Measurements from ENCODE around the gene RAB7B. TPM values are rescaled to one million over a fixed set of nuclear protein-coding genes. Genes with fewer than 3 reads are reported as not detected.
"Not testable (repeated sequence)": the region's sequence is repeated elsewhere in the genome, so short reads cannot be mapped to it uniquely, and the experiment has no call there.

RAB7B gene
- total RNA-seq, 1 experiment from 2014 or later = not detected

DNA sequence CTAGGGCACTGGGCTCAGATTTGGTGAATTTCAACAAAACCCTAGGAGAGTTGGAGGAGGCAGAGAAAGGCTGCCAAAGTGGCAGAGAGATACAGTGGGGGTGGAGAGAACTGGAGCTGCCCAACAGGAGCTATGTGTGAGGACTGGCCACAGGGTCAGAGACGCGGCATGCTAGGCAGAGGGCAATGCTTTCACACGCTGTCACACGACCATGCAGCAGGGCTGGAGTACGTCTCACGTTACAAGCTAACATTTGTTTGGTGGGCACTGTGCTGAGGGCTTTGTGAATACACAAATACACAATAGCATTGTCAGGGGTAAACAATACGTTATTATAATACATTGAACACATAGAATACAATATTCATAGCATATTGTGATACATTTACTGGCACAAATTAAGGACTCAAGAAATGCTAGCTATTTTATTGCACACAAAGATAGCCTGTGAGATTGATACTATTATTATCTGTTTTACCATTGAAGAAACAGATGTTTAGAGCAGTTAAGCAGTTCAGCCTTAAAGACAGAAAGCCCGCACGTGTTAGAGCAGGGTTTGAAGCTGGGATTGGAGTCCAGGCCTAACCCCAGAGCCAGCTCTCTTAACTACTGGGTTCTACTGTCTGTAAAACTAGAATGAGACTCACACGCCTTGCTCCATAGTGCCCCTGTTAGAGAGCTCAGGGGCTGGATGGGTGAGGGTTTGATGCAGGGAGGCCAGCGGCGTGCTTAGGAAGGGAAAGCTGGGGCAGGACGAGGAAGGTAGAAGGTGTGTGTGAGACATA lies 4.5 kb downstream of the RAB7B start (continued):
- TF ChIP-seq, protein P1, sequence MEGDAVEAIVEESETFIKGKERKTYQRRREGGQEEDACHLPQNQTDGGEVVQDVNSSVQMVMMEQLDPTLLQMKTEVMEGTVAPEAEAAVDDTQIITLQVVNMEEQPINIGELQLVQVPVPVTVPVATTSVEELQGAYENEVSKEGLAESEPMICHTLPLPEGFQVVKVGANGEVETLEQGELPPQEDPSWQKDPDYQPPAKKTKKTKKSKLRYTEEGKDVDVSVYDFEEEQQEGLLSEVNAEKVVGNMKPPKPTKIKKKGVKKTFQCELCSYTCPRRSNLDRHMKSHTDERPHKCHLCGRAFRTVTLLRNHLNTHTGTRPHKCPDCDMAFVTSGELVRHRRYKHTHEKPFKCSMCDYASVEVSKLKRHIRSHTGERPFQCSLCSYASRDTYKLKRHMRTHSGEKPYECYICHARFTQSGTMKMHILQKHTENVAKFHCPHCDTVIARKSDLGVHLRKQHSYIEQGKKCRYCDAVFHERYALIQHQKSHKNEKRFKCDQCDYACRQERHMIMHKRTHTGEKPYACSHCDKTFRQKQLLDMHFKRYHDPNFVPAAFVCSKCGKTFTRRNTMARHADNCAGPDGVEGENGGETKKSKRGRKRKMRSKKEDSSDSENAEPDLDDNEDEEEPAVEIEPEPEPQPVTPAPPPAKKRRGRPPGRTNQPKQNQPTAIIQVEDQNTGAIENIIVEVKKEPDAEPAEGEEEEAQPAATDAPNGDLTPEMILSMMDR (IDR thresholded peaks at IDR 0.05) = no peak
- TF ChIP-seq, protein P2, sequence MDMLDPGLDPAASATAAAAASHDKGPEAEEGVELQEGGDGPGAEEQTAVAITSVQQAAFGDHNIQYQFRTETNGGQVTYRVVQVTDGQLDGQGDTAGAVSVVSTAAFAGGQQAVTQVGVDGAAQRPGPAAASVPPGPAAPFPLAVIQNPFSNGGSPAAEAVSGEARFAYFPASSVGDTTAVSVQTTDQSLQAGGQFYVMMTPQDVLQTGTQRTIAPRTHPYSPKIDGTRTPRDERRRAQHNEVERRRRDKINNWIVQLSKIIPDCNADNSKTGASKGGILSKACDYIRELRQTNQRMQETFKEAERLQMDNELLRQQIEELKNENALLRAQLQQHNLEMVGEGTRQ (CRISPR knock-in tag; IDR thresholded peaks at IDR 0.05) = no peak
- TF ChIP-seq, protein P3, sequence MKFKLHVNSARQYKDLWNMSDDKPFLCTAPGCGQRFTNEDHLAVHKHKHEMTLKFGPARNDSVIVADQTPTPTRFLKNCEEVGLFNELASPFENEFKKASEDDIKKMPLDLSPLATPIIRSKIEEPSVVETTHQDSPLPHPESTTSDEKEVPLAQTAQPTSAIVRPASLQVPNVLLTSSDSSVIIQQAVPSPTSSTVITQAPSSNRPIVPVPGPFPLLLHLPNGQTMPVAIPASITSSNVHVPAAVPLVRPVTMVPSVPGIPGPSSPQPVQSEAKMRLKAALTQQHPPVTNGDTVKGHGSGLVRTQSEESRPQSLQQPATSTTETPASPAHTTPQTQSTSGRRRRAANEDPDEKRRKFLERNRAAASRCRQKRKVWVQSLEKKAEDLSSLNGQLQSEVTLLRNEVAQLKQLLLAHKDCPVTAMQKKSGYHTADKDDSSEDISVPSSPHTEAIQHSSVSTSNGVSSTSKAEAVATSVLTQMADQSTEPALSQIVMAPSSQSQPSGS (CRISPR knock-in tag; IDR thresholded peaks at IDR 0.05; ENCODE audit: borderline replicate concordance, low read depth) = no peak
- TF ChIP-seq KAT7 (CRISPR knock-in tag; IDR thresholded peaks at IDR 0.05; ENCODE audit: borderline replicate concordance) (no peak), GABPB1 (CRISPR knock-in tag; IDR thresholded peaks at IDR 0.05) (no peak), FOXK1 (CRISPR knock-in tag; IDR thresholded peaks at IDR 0.05) (no peak), ZNF671 (CRISPR knock-in tag; IDR thresholded peaks at IDR 0.05) (no peak)

DNA sequence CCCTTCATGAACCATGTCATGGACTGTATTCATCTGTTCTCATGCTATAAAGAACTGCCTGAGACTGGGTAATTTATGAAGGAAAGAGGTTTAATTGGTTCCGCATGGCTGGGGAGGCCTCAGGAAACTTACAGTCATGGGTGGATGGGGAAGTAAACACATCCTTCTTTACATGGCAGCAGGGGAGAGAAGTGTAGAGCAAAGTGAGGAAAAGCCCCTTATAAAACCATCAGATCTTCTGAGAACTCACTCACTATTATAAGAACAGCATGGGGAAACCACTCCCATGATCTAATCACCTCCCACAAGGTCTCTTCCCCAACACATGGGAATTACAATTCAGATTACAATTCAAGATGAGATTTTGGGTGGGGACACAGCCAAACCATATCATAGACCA lies 6.6 kb downstream of the RAB7B start:
- DNase-seq (ENCODE audit: low spot score); POLR2A ChIA-PET; H3K36me3 Mint-ChIP-seq; ATAC-seq; H3K27ac Mint-ChIP-seq; H3K9me3 Mint-ChIP-seq; H3K4me3 Mint-ChIP-seq: not testable (repeated sequence)
- peaks cover 40% of the 10 kb centered on the region for H3K27me3 Mint-ChIP-seq (ENCODE audit: low read depth)
- CTCF ChIA-PET = interaction anchor here (1.1 to 3.6 kb wide), 2 partner anchors 20 to 34 kb away, joined by 3 to 23 read pairs; no protein-coding TSS in a partner anchor
- H3K4me1 Mint-ChIP-seq = peaks cover 28% of the 10 kb centered on the region

DNA sequence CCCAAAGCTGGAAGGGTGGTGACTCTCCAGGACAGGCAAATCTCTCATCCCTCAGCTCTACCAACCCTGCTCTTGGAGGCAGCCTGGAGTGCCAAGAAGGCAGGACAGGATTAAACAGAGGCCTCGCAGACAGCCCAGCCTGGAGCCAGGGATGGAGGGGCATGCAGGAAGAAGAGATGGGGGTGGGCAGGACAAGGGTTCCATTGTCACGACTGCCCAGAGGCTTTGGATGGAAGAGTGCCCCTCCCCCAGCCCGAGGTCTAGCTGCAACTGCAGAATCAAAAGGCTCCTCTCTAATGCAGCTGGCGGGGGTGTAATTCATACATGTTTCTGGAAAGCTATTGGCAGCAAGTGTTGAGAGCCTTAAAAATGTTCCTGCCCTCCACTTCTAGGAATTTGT lies 8.8 kb downstream of the RAB7B start:
- H3K27ac Mint-ChIP-seq = no peak overlapping the region
- H3K4me1 Mint-ChIP-seq = peaks cover 28% of the 10 kb centered on the region
- TF ChIP-seq GTF2I (CRISPR knock-in tag; conservative IDR thresholded peaks at IDR 0.05) (no peak), ZNF671 (CRISPR knock-in tag; IDR thresholded peaks at IDR 0.05) (no peak), ZNF317 (CRISPR knock-in tag; IDR thresholded peaks at IDR 0.05; ENCODE audit: borderline replicate concordance, low read depth) (no peak), CBFB (CRISPR knock-in tag; IDR thresholded peaks at IDR 0.05; ENCODE audit: low read depth) (no peak)
- TF ChIP-seq, protein P4, sequence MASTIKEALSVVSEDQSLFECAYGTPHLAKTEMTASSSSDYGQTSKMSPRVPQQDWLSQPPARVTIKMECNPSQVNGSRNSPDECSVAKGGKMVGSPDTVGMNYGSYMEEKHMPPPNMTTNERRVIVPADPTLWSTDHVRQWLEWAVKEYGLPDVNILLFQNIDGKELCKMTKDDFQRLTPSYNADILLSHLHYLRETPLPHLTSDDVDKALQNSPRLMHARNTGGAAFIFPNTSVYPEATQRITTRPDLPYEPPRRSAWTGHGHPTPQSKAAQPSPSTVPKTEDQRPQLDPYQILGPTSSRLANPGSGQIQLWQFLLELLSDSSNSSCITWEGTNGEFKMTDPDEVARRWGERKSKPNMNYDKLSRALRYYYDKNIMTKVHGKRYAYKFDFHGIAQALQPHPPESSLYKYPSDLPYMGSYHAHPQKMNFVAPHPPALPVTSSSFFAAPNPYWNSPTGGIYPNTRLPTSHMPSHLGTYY (CRISPR knock-in tag; IDR thresholded peaks at IDR 0.05) = no peak
- TF ChIP-seq, protein P5, sequence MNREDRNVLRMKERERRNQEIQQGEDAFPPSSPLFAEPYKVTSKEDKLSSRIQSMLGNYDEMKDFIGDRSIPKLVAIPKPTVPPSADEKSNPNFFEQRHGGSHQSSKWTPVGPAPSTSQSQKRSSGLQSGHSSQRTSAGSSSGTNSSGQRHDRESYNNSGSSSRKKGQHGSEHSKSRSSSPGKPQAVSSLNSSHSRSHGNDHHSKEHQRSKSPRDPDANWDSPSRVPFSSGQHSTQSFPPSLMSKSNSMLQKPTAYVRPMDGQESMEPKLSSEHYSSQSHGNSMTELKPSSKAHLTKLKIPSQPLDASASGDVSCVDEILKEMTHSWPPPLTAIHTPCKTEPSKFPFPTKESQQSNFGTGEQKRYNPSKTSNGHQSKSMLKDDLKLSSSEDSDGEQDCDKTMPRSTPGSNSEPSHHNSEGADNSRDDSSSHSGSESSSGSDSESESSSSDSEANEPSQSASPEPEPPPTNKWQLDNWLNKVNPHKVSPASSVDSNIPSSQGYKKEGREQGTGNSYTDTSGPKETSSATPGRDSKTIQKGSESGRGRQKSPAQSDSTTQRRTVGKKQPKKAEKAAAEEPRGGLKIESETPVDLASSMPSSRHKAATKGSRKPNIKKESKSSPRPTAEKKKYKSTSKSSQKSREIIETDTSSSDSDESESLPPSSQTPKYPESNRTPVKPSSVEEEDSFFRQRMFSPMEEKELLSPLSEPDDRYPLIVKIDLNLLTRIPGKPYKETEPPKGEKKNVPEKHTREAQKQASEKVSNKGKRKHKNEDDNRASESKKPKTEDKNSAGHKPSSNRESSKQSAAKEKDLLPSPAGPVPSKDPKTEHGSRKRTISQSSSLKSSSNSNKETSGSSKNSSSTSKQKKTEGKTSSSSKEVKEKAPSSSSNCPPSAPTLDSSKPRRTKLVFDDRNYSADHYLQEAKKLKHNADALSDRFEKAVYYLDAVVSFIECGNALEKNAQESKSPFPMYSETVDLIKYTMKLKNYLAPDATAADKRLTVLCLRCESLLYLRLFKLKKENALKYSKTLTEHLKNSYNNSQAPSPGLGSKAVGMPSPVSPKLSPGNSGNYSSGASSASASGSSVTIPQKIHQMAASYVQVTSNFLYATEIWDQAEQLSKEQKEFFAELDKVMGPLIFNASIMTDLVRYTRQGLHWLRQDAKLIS (CRISPR knock-in tag; IDR thresholded peaks at IDR 0.05; ENCODE audit: borderline replicate concordance) = no peak
- TF ChIP-seq, protein P6, sequence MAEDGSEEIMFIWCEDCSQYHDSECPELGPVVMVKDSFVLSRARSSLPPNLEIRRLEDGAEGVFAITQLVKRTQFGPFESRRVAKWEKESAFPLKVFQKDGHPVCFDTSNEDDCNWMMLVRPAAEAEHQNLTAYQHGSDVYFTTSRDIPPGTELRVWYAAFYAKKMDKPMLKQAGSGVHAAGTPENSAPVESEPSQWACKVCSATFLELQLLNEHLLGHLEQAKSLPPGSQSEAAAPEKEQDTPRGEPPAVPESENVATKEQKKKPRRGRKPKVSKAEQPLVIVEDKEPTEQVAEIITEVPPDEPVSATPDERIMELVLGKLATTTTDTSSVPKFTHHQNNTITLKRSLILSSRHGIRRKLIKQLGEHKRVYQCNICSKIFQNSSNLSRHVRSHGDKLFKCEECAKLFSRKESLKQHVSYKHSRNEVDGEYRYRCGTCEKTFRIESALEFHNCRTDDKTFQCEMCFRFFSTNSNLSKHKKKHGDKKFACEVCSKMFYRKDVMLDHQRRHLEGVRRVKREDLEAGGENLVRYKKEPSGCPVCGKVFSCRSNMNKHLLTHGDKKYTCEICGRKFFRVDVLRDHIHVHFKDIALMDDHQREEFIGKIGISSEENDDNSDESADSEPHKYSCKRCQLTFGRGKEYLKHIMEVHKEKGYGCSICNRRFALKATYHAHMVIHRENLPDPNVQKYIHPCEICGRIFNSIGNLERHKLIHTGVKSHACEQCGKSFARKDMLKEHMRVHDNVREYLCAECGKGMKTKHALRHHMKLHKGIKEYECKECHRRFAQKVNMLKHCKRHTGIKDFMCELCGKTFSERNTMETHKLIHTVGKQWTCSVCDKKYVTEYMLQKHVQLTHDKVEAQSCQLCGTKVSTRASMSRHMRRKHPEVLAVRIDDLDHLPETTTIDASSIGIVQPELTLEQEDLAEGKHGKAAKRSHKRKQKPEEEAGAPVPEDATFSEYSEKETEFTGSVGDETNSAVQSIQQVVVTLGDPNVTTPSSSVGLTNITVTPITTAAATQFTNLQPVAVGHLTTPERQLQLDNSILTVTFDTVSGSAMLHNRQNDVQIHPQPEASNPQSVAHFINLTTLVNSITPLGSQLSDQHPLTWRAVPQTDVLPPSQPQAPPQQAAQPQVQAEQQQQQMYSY (CRISPR knock-in tag; IDR thresholded peaks at IDR 0.05) = no peak
- CTCF ChIA-PET = interaction anchor here (1.0 to 2.3 kb wide), 4 partner anchors 10 to 76 kb away, joined by 3 to 8 read pairs (median 6); no protein-coding TSS in a partner anchor
- H3K36me3 Mint-ChIP-seq = no peaks in the 10 kb centered on the region
- H3K9me3 Mint-ChIP-seq = no peaks in the 10 kb centered on the region
- peaks cover 29% of the 10 kb centered on the region for H3K27me3 Mint-ChIP-seq (ENCODE audit: low read depth)
- no peak overlapping the region for H3K4me3 Mint-ChIP-seq
- DNase-seq (ENCODE audit: low spot score) (peak; percentile 15), ATAC-seq (no peak)
- POLR2A ChIA-PET = no interaction called here

All from WTC11 (cell line).